NCI-H2107 treated with DMSO at 0.1 percent for 48 hours (cell line): Measurements from ENCODE around the gene C1QL2.

Experiments used
- DNase-seq: peaks from one replicate; lab custom pipeline; 2025; ENCODE audit not compliant: unreplicated experiment; lab: John Stamatoyannopoulos, UW

The C1QL2 gene

DNA sequence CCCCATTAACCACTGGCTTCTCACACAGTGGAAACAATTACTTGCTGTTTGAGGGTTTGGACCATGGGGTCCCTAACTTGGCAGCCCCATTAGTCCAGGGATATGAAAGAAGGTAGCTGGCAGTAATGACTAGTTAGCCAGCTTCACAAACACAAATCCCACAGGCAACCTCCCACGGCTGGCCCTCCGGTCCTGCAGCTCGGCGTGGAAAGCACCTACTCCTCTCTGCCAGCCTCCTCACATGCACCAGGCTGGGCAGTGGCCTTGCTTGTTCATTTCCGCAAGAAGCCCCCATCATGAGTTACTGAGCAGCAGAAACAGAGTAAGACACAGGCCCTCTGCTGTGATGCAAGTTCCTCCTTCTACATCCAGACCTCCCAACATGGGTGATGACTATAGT, 13.7 kb downstream of the C1QL2 start:
- DNase-seq: no peak

DNA sequence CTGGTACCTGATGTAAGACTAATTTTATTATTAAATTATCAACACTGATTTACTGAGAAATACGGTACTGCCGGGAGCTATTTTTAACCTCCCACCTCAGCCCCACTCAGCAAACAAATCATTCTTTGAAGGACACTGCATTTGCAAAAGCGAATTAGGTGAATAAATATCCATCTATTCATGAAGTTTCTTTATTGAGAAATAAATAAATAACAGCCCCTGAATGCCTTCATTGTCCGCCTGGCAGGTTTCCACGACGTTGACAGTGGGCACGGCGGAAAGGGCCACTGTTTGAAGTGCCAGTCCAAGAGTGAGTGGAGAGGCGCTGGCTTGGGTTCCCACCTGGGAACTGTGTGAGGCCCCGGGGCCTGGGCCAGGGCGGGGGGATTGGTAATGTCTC, 15.7 kb downstream of the C1QL2 start:
- no peak for DNase-seq

DNA sequence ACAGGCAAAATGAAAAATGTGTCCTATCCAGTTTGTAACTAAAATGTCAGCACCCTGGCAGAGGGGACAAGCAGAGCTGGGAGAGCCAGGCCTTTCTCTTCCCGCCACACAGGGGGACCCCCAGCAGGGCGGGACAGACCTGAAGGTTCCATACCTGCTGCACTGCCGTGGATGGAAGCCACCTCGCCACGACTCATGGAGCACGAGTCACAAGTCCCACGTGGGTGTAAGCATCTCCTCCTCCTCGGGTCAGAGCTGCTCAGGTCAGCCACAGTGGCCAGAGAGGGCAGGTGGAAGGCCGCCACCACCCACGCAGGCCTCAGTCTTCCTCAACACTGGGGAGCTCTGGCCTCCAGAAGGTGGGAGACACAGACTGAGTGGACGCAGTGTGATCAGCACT, 21.0 kb downstream of the C1QL2 start:
- DNase-seq: no peak

DNA sequence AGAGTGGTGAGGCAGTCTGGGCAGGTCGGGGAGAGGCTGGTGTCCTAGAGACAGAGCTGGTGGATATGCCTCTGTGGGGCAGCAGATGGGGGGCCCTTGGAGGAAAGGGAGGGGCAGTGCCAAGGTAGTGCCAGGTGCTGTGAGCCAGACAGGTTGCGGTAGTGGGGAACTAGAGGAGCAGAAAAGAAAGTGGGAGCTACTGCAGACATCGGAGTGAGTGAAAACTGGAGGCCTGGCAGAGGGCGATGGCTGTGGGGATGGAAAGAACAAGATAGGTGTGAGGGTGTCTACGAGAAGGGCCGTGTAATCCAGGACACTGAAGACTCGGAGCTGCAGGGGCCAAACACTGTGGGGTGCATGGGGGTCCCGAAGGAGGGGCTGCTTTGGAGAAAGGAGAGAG, 21.7 kb downstream of the C1QL2 start:
- DNase-seq: no peak

DNA sequence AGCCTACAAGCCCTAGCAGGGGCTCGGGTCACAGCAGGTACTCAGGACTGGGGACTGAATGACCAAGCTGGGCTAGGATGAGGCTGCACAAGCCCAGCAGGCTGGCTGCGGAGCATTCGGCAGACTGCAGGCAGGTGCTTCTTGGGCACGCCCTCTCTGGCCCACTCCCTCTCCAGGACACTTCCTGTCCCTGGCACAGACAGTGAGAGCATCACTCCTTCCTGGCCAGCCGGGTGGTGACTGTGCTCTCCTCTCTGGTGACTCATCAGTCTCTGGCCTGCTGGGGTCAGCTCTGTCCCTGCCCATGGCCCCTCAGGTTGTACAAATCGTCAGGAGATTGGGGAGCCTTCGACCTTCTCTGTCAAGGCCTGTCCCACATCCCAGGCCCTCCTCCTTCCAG, 22.5 kb downstream of the C1QL2 start:
- no peak for DNase-seq

DNA sequence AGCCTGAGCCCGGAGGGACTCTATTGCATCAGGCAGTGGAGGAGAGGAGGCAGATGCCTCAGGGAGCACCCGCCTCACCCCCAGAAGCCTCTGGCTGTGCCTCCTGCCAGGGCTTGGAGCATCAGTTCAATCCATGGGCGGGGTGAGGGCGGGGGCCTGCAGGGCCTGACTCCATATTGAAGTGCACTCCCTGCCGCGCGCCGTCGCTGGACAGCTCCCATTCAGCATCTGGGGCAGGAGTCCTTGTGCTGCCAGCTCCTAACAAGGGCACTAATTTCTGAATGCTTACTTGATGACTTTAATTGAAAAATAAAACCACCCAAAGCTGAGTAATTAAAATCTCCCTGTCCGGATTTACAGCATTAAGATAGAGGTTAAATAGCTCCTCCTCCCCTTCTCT, 23.8 kb downstream of the C1QL2 start:
- DNase-seq: no peak

DNA sequence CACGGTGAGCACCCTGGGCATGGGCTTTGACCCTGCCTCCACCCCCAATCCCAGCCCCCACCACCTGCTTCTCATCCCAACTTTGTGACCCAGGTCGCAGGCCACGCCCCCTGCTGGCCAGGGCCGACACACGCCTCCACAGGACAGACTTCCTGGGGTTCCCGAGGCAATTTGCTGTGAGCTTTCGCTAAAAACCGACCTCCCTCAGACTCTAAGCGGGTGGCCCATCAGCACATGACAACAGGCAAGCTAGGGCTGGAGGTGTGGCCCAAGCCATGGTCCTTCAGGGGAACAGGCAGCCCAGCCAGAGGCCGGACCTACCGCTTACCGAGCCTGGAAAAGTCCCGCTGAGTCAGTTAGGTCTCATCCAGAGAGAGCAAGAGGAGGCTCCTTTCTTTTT, 31.9 kb downstream of the C1QL2 start:
- no peak for DNase-seq

DNA sequence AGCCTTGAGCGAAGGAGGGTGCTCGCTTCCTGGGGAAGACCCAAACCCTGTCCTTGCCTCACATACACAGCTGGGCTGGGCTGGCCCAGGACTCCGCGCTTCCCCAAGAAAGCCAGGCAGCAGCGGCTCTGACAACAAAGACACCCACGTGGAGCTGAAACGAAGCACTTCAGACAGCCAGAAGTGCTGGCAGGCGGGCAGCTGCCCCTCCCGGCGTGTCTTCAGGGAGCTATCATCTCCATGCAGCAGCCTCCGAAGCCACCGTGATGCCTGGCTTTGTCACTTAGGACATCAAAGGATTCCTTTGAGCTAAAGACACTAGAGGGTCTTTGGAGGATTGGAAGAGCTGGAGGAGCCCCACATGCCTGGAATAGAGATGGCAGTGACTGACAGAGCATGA, 35.2 kb downstream of the C1QL2 start:
- DNase-seq: no peak

DNA sequence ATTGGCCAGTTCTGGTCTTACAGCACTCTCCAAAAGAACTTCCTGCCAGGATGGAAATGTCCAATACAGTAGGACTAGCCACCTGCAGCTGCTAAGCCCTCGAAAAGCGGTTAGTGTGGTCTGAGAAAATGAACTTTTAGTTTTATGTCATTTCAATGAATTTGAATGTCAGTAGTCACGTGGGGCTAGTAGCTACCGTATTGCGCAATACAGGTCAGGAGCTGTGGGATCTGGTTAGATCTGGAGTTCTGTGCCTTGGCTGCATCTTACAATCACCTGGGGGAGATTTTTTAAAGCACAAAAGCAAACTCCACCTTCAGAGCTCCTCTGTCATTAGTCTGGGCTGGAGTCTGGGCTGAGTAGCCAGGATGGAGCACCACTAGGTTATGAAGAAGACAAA, 35.9 kb downstream of the C1QL2 start:
- no peak for DNase-seq

DNA sequence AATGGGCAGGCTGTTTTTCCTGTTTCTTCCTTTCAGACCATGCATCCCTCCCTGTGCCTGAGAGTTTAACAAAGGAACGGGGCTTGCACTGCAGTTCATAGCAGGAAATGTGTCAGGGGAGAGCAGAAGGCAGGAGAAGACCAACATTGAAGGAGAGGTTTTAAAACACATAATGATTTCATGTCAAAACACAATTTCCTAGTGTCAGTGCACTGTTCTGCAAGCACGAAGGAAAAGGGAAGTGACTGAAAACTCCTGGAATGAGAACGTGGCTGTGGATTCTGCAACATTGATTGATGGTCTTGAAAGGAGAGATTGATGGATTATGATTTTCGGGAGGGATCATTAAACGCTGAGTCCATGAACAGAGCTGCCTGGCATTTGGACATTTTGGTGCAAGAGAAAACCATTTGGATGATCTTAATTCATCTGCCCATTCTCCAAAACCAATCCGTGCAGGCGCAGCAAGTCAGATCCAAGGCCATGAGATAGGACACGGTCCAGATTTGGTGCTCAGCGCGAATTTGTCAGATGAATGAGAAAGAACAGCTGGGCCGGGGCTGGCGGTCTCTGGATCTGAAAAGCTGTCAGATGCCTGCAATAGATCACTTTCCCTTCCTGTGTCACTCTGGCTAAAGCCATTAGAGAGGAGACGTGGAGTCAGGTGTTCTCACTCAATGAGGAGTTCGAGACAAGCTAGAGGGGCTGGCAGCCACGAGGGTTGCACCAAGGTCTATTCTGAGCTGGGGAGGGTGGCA, 38.4 kb downstream of the C1QL2 start:
- DNase-seq: no peak

DNA sequence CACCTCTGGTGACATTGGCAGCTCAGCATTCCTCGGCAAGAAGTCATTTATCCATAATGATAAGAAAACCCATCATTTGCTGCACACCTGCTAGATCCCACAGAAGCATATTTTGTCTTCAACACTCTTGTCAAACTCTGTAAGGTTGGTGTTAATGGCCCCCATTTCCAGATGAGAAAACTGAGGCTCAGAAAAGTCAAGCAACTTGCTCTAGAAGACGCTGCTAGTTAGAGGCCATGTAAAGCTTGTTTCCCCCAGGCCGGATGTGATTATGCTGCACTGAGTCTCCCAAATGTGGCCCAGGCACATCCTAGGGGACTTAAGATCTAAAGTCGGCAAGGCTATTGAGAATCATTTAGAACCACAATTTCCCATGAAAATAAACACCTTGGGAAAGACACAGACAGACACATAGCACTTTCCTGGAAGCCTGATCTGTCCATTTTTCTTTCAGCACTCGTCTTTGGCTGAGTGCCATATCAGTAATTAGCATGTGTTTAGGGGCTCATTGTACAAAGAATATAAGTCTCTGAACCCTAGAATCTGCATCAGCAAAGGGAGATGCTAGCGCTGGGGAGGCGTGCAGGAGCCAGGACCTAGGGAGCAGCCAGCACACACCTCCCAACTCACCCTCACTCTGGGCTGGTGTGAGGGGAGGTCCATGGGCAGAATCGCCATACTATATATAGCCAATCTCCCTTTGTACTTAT, 39.3 kb downstream of the C1QL2 start:
- DNase-seq: no peak

DNA sequence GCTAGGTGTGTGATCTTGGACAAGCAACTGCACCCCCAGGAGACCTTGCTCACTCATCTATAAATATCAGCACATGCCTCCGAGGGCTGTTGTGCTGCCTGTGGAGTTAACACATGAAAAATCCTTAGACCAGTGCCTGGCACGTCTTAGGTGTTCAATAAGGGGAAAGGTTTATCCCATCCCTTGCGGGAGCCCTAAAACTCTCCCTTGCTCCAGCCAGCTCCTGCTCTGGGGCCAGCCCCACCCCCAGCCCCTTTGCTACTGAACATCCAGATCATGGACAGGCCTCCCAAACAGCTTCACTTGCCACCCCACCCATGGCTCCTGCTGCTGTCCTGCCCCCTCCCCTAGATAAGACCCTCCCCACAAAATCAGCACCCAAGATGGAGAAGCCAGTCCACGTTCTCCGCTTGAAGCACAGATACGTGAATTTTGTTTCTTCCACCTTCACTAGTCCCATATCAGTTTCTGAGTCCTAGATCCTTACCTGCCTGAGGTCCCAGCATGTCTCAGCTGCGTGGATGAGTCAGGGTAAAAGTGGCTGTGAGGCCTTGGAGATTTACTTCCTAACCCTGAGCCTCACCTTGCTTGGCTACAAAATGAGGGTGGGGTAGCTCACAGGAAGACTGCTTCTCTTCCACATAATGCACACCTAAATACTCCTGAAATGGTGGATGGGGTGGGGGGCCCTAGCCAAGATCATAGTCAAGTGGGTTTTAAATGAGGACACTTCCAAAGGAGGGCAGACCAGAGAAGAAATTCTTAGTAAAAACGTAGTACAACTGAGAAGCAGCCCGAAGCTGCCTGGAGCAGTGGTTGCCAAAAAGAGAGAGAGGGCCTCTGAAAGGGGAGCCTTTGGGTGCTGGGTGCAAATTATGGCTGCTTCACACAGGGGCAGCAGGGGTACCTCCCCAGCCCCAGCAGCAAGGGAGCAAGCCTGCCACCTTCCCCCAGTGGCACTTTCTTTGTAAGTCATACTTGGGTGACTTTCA, 40.4 kb downstream of the C1QL2 start:
- no peak for DNase-seq

DNA sequence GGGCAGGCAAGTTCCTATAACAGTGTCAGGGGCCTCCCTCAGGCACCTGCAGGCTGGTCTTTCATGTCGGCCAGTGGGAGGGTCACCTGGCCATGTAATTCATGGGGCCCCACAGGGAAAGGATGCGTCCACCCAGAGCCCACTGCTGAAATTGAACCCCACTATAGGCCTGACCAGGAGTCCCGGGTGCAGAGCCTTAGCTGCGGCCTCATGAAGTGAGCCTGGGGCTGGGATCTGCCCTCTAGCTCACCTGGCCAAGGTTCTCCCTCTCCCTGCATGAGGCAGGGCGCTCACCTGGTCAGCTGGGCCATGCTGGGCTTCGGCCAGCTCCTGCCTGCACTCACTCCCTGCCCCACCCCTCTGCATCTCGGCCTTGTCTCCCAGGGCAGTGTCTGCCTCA, 41.1 kb downstream of the C1QL2 start:
- DNase-seq: no peak

DNA sequence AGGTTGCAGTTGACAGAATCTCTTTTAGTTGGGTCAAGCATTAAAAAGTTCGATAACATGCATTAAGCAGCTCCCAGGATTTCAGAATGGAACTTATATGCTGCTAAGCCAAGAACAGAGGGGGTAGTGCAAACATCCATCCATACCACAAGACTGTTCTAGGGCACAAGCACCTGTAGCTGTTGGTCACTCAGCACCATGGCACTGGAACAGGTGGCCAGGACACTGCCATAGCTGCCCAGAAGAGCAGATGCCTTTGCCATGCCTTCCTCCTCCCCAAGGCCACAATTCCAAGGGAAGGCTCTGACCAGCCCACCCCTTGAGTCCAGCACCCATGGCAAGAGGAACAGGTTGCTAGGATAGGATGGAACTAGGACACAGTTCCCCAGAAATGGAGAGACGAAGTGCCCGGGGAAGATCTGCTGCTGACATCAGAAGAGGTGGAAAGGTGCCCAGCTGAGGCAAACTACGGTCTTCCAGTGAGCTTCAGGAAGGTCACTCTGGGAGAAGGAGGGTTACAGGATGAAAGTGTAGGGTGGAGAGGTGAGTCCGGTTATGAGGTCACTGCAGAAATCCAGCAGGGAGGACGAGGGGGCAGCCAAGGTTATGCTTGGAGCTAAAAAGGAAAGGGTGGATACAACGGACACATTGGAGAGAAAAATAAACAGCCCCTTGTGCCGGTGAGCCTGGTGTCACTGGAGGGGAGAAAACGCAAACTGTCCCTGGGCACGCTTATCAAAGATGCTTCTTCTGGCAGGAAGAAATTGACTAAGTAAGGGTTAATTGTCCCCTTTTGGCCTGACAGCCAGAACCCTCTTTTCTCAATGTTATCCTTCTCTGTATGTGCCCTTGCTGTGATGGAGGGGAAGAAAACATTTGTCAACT, 41.9 kb downstream of the C1QL2 start:
- no peak for DNase-seq

DNA sequence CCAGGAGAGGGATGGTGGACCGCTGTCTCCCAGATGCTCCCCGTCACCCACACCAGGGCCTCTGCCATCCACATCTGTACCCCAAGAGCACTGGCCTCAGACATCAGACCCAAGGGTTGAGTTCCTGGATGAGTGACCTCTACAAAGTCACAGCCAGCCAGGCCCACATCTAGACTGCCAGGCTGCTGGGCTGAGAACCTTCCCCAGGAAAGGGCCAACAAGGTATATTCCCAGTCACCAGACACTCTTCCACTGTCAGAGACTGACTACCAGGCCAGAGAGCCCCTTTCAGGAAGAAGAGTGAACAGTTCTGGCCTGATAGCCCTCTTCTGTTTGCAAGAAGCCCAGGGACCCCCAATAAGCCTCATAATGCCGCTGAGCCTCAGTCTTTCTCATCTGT, 44.3 kb downstream of the C1QL2 start:
- DNase-seq: no peak

DNA sequence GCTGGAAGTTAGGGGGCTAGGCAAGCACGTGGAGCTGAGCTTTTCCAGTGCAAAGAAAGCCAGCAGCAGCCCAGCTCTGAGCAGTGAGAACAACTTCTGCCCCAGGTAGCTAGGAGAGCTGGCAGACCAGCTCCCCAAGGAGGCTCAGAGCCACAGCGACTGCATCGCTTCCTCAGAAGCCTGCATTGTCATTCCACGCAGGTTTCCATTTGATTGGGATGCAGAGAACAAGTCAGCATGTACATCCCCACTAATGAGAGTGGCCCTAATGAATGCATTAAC, 45.1 kb downstream of the C1QL2 start:
- no peak for DNase-seq

DNA sequence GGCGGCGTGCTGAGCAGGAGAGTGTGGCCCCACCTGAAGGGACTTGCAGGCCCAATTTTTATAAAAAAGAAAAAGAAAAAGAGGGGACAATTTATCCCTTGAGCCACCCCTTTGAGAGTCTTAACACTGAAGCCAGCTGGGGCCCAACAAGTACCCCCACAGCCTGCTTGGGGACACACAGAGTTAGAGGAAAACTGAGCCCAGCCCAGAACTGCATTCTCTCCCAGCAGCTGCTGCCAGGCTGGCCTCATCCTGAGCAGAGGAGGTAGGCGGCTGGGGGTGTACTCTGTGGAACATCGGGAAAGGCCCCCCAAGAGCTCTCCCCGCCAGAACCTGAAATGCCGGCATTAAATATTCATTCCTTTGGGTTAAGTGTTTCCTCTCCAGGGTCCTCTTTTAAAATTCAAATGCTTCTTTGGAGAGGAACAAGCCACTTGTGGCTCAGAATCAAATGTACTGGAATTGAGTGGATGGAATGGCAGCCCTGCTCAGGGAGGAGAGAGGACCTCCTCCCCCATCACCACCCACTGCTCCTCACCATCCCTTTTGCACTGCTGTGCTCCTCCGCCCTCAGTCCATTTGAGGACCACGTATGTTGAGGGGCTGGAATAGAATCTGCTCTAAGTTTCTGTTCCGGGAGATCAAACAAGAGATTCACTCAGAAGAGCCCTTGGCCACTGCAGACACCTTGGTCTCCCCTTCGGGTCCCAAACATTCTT, 45.6 kb downstream of the C1QL2 start:
- no peak for DNase-seq

DNA sequence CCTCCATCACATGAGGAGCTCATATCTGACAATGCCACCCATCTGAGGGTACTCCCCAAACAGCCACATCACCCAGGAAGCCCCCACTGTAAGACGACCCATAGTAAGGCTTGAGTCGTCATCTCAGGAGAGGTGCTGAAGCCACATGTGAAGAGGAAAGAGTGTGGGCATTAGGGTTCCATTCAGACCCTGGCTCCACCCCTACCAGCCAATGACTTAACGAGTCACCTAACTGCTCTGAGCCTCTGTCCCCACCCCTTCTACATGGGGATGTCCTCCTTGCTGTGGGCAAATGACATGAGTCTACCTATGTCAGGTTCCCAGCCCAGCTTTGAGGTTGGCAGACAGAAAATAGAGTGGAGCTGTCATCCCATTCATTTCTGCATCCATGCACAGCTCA, 46.3 kb downstream of the C1QL2 start:
- DNase-seq: no peak

DNA sequence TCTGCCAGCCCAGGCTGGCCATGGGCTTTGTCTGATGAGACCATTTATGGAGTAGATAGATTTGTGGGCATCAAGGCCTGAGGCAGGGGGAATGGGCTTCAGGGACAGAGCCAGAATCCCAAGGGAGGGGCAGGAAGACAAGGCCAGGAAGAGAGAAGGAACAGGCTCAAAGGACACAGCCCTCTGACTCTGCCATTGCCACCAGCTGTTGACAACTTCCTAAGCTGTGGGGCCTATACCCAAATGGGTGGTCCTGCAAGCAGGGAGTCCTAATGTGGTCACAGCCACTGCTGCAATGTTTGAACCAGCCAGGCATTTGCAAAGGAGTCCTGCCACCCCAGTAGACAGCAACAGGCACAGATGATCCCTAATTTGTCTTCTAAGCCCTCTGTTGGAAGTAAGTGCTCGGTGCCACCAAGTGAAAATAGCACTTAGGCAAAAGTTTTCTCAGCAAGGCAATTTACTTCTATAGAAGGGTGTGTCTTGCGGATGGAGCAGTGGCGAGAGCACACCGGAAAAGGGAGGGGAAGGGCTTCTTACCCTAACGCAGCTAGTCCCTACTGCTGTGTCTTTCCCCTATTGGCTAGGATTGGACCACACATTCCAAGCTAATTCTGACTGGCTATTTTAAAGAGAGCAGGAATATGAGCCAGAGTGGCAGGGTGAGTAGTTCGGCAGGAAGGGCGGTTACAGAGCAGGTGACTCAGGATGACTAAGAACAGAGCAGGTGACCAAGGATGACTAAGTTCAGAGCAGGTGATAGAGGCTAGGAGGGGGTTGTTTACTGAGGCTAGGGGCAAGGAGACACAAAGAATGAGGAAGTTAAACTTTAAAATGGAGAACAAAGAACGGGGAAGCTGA, 47.2 kb downstream of the C1QL2 start:
- no peak for DNase-seq
